DOHH2 (cell line): ENCODE data around the gene SUGCT.

Experiments used
- H3F3A ChIP-seq: fragments of 200-600 bp; sonication (generic), shearing (Covaris generic); 2 replicates; pipeline ENCODE4 v1.6.0; 2016; ENCODE audit warnings: antibody characterized with exemption, mild to moderate bottlenecking; ENCODE audit not compliant: control insufficient read depth, insufficient read depth
- H3K27ac ChIP-seq: fragments of 200-600 bp; sonication (generic); 2 replicates; pipeline ENCODE4 v1.5.1; 2014; ENCODE audit warnings: low read depth, mild to moderate bottlenecking, low read length, moderate library complexity
- H3K27me3 ChIP-seq: fragments of 200-600 bp; sonication (generic); 2 replicates; pipeline ENCODE4 v1.6.1; 2014; ENCODE audit warnings: mild to moderate bottlenecking, low read length, mixed read lengths; ENCODE audit not compliant: control insufficient read depth
- H3K36me3 ChIP-seq: fragments of 200-600 bp; sonication (generic); 2 replicates; pipeline ENCODE4 v1.6.1; 2014; ENCODE audit warnings: mild to moderate bottlenecking, low read length, moderate library complexity, mixed read lengths; ENCODE audit not compliant: control insufficient read depth
- H3K4me1 ChIP-seq: fragments of 200-600 bp; sonication (generic); 2 replicates; pipeline ENCODE4 v1.6.1; 2014; ENCODE audit warnings: mild to moderate bottlenecking, low read length, mixed read lengths; ENCODE audit not compliant: control insufficient read depth
- H3K4me2 ChIP-seq: fragments of 200-600 bp; sonication (generic); 2 replicates; pipeline ENCODE4 v1.6.0; 2014; ENCODE audit warnings: mild to moderate bottlenecking, low read length, moderate library complexity
- H3K4me3 ChIP-seq: fragments of 200-600 bp; sonication (generic); 2 replicates; pipeline ENCODE4 v1.5.1; 2014; ENCODE audit warnings: mild to moderate bottlenecking, low read length, mixed read lengths
- H3K79me2 ChIP-seq: fragments of 200-600 bp; sonication (generic); 2 replicates; pipeline ENCODE4 v1.6.1; 2014; ENCODE audit warnings: mild to moderate bottlenecking, low read length, mixed read lengths; ENCODE audit not compliant: control insufficient read depth
- H3K9me2 ChIP-seq: fragments of 200-600 bp; sonication (generic); replicated peaks from 2 replicates; pipeline ENCODE4 v1.6.1; 2014; ENCODE audit warnings: mild to moderate bottlenecking, low read length, mixed read lengths; ENCODE audit not compliant: control insufficient read depth
- H3K9me3 ChIP-seq: fragments of 200-600 bp; sonication (generic); 2 replicates; pipeline ENCODE4 v1.6.1; 2014; ENCODE audit warnings: antibody characterized with exemption, low read length, mixed read lengths; ENCODE audit not compliant: control insufficient read depth, insufficient read depth
- H4K20me1 ChIP-seq: fragments of 200-600 bp; sonication (generic); 2 replicates; pipeline ENCODE4 v1.6.0; 2014; ENCODE audit warnings: low read depth, mild to moderate bottlenecking, antibody characterized with exemption, low read length, moderate library complexity; ENCODE audit not compliant: control insufficient read depth, insufficient read depth
- EZH2phosphoT487 ChIP-seq: fragments of 200-600 bp; sonication (generic); IDR thresholded peaks from 2 replicates; pipeline ENCODE4 v1.6.1; 2017; ENCODE audit warnings: borderline replicate concordance, mild to moderate bottlenecking, antibody characterized with exemption, low read length, moderate library complexity, mixed read lengths
- TF ChIP-seq, protein P1 (sequence below): fragments of 200-600 bp; sonication (generic); IDR thresholded peaks from one replicate; pipeline ENCODE4 v1.5.1; 2014; ENCODE audit warnings: antibody characterized with exemption, mild to moderate bottlenecking, low read depth, low read length; ENCODE audit not compliant: poor library complexity, severe bottlenecking

SUGCT gene

DNA sequence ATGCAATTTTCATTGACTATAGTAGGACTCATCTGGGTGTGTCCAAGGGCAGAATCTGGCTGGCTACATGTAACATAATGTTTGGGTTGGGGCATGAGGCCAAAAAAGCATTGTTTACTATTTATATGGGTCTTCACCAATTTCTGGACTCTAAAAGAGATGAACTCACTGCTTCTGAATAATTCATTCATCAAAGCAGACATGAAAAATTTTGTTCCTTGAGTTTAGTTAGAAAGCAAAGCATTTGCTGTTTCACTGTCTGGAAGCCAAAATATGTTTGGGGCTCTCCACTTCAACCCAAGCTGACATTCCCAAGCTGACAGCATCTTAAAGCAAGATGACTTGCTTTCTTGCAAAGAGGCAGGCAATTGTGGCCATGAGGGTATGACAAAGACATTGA lies 670.6 kb downstream of the SUGCT start:
- Histone ChIP-seq H3K27me3 (no peaks in the 10 kb centered on the region), H3K79me2 (no peaks in the 10 kb centered on the region), H3K4me1 (peaks cover 79% of the 10 kb centered on the region), H3K36me3 (peaks cover 46% of the 10 kb centered on the region), H4K20me1 (no peaks in the 10 kb centered on the region), H3K9me3 (peaks cover 46% of the 10 kb centered on the region), H3K4me3 (no peak overlapping the region), H3F3A (peaks cover 19% of the 10 kb centered on the region), H3K27ac (peak overlapping the region; percentile 96), H3K9me2 (no peaks in the 10 kb centered on the region), H3K4me2 (no peak overlapping the region)
- no peak for TF ChIP-seq EZH2phosphoT487
- TF ChIP-seq, protein P1, sequence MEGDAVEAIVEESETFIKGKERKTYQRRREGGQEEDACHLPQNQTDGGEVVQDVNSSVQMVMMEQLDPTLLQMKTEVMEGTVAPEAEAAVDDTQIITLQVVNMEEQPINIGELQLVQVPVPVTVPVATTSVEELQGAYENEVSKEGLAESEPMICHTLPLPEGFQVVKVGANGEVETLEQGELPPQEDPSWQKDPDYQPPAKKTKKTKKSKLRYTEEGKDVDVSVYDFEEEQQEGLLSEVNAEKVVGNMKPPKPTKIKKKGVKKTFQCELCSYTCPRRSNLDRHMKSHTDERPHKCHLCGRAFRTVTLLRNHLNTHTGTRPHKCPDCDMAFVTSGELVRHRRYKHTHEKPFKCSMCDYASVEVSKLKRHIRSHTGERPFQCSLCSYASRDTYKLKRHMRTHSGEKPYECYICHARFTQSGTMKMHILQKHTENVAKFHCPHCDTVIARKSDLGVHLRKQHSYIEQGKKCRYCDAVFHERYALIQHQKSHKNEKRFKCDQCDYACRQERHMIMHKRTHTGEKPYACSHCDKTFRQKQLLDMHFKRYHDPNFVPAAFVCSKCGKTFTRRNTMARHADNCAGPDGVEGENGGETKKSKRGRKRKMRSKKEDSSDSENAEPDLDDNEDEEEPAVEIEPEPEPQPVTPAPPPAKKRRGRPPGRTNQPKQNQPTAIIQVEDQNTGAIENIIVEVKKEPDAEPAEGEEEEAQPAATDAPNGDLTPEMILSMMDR = no peak

DNA sequence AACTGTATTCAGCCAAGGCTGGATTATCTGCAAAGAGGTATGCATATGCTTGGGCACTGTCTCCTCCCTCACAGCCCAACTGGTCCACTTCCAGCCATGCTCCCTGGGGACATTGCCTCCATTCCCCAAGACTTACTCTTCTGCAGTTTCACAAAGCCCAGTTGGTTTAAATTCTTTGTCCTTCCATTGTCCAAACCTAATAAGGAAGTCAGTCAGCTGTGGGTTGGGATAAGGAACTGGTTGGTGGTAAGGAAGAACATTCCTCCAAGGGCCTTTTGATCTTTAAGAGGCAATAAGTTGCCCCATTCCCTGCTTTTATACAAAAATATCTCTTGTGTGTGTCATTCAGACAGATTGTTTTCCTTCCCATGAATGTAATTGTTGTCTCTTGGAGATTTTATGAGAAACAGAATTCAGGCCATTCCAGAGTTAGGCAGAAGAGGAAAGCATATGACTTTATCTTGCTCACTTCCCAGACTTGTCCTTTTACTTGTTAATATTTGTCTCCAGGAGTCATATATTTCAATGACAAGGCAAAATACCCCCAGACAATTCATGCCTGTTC lies 673.7 kb downstream of the SUGCT start:
- Histone ChIP-seq H3K4me2 (no peak overlapping the region; the same call in 1 of the 2 replicates), H3K36me3 (peaks cover 71% of the 10 kb centered on the region), H3K9me2 (no peaks in the 10 kb centered on the region), H3F3A (peaks cover 33% of the 10 kb centered on the region), H3K27me3 (no peaks in the 10 kb centered on the region), H4K20me1 (no peaks in the 10 kb centered on the region), H3K4me1 (peaks cover 87% of the 10 kb centered on the region), H3K27ac (peak overlapping the region; percentile 96), H3K9me3 (peaks cover 70% of the 10 kb centered on the region), H3K79me2 (no peaks in the 10 kb centered on the region), H3K4me3 (peak overlapping the region; percentile 8; the same call in 1 of the 2 replicates)
- TF ChIP-seq, protein P1 = no peak
- TF ChIP-seq EZH2phosphoT487 = no peak

- Histone ChIP-seq H3K9me2 (no peaks in the 10 kb centered on the region), H3K36me3 (peaks cover 84% of the 10 kb centered on the region), H3K27ac (peak overlapping the region; percentile 96), H3K79me2 (no peaks in the 10 kb centered on the region), H3K4me3 (peak overlapping the region; percentile 49), H3F3A (peaks cover 33% of the 10 kb centered on the region), H4K20me1 (no peaks in the 10 kb centered on the region), H3K4me2 (peak overlapping the region; percentile 66), H3K9me3 (peaks cover 73% of the 10 kb centered on the region), H3K4me1 (peaks cover 98% of the 10 kb centered on the region), H3K27me3 (no peaks in the 10 kb centered on the region)
- TF ChIP-seq EZH2phosphoT487 = no peak
- TF ChIP-seq, protein P1 = no peak
Measured at GRCh38 chr7:40810274-40810673, 675.5 kb downstream of the SUGCT start.
